Neural cell (in vitro differentiated cells): ENCODE data around the gene VCX3A.

Experiments used
- EP300 ChIP-seq: fragments of 450-650 bp; conservative IDR thresholded peaks from 2 replicates; pipeline ENCODE4 v1.6.1; 2014; ENCODE audit warnings: antibody characterized with exemption, mild to moderate bottlenecking, moderate library complexity; ENCODE audit not compliant: poor library complexity, severe bottlenecking
- EZH2 ChIP-seq: fragments of 200-600, 300-800 bp; shearing (Covaris generic), sonication (generic); IDR thresholded peaks from 2 replicates; pipeline ENCODE4 v1.6.1; 2014; ENCODE audit warnings: antibody characterized with exemption, low read length, borderline replicate concordance, mild to moderate bottlenecking; ENCODE audit not compliant: insufficient read depth, poor library complexity, severe bottlenecking
- MXI1 ChIP-seq: fragments of 450-650 bp; conservative IDR thresholded peaks from 2 replicates; pipeline ENCODE4 v1.6.1; 2014; ENCODE audit warnings: antibody characterized with exemption, mild to moderate bottlenecking; ENCODE audit not compliant: poor library complexity, severe bottlenecking
- POLR2AphosphoS5 ChIP-seq: IDR thresholded peaks from 2 replicates; pipeline ENCODE4 v1.6.1; 2012
- RAD21 ChIP-seq: fragments of 450-650 bp; conservative IDR thresholded peaks from 2 replicates; pipeline ENCODE4 v1.6.1; 2014; ENCODE audit warnings: antibody characterized with exemption, mild to moderate bottlenecking, moderate library complexity
- SMC3 ChIP-seq: fragments of 450-650 bp; conservative IDR thresholded peaks from 2 replicates; pipeline ENCODE4 v1.6.1; 2014; ENCODE audit warnings: antibody characterized with exemption, mild to moderate bottlenecking, moderate library complexity; ENCODE audit not compliant: poor library complexity
- TAF1 ChIP-seq: IDR thresholded peaks from 2 replicates; pipeline ENCODE4 v1.6.1; 2012; ENCODE audit warnings: low read depth
- TF ChIP-seq, protein P1 (sequence below): fragments of 450-650 bp; IDR thresholded peaks from 2 replicates; pipeline ENCODE4 v1.5.1; 2014; ENCODE audit warnings: antibody characterized with exemption, mild to moderate bottlenecking, moderate library complexity; ENCODE audit not compliant: poor library complexity, severe bottlenecking
- TF ChIP-seq, protein P2 (sequence below): IDR thresholded peaks from 2 replicates; pipeline ENCODE4 v1.6.1; 2012; ENCODE audit warnings: borderline replicate concordance

DNA sequence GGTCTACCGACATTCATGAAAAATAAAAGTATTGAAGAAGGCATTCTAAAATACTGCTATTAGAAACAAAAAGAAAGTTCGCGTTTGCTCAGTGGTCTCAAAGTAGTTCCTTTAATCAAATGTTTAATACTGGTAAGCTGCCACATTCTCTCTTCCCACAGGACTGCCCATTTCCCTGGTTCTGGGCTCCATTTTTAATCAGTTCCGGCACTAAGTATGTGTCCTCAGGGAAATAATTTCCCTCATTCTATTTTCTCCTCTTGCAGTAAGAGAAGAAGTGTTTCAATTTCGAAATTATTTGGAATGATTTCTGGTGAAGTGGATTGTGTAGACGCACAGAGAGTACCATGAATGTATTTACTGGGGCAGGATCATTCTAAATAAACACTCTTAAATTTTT lies 17.5 kb downstream of the VCX3A start:
- TF ChIP-seq, protein P1, sequence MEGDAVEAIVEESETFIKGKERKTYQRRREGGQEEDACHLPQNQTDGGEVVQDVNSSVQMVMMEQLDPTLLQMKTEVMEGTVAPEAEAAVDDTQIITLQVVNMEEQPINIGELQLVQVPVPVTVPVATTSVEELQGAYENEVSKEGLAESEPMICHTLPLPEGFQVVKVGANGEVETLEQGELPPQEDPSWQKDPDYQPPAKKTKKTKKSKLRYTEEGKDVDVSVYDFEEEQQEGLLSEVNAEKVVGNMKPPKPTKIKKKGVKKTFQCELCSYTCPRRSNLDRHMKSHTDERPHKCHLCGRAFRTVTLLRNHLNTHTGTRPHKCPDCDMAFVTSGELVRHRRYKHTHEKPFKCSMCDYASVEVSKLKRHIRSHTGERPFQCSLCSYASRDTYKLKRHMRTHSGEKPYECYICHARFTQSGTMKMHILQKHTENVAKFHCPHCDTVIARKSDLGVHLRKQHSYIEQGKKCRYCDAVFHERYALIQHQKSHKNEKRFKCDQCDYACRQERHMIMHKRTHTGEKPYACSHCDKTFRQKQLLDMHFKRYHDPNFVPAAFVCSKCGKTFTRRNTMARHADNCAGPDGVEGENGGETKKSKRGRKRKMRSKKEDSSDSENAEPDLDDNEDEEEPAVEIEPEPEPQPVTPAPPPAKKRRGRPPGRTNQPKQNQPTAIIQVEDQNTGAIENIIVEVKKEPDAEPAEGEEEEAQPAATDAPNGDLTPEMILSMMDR = no peak
- TF ChIP-seq EZH2 (no peak), POLR2AphosphoS5 (no peak), SMC3 (no peak), EP300 (no peak), MXI1 (no peak), TAF1 (no peak), RAD21 (no peak)
- TF ChIP-seq, protein P2, sequence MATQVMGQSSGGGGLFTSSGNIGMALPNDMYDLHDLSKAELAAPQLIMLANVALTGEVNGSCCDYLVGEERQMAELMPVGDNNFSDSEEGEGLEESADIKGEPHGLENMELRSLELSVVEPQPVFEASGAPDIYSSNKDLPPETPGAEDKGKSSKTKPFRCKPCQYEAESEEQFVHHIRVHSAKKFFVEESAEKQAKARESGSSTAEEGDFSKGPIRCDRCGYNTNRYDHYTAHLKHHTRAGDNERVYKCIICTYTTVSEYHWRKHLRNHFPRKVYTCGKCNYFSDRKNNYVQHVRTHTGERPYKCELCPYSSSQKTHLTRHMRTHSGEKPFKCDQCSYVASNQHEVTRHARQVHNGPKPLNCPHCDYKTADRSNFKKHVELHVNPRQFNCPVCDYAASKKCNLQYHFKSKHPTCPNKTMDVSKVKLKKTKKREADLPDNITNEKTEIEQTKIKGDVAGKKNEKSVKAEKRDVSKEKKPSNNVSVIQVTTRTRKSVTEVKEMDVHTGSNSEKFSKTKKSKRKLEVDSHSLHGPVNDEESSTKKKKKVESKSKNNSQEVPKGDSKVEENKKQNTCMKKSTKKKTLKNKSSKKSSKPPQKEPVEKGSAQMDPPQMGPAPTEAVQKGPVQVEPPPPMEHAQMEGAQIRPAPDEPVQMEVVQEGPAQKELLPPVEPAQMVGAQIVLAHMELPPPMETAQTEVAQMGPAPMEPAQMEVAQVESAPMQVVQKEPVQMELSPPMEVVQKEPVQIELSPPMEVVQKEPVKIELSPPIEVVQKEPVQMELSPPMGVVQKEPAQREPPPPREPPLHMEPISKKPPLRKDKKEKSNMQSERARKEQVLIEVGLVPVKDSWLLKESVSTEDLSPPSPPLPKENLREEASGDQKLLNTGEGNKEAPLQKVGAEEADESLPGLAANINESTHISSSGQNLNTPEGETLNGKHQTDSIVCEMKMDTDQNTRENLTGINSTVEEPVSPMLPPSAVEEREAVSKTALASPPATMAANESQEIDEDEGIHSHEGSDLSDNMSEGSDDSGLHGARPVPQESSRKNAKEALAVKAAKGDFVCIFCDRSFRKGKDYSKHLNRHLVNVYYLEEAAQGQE = no peak
